RWPE1 (cell line): Measurements from ENCODE around the gene PCDHGA1.

Experiments used
- CTCF ChIA-PET: fragments of 350-600 bp; sonication (Branson Sonifier 250); formaldehyde crosslinking; extraction: SDS; loops from one replicate; lab custom pipeline; 2021; lab: Yijun Ruan, JAX
- POLR2A ChIA-PET: fragments of 400-600 bp; formaldehyde crosslinking; extraction: SDS; loops from one replicate; lab custom pipeline; 2020; ENCODE audit warnings: antibody characterized with exemption; ENCODE audit not compliant: low non-redundant PET; lab: Yijun Ruan, JAX
- DNase-seq: peaks from one replicate; pipeline ENCODE4 v3.0.0; 2012; ENCODE audit warnings: low spot score
- H3K27ac ChIP-seq: fragments of 450-650 bp; 2 replicates; pipeline ENCODE4 v1.5.1; 2017
- CTCF ChIP-seq: fragments of 450-650 bp; conservative IDR thresholded peaks from 2 replicates; pipeline ENCODE4 v1.5.1; 2017; ENCODE audit warnings: low read depth, mild to moderate bottlenecking

The PCDHGA1 gene

GRCh38 chr5:141363952-141364660 is 33.8 kb downstream of the PCDHGA1 start, which contains the start of gene PCDHGA5:
Gene PCDHGA5 (plus strand): TSS chr5:141364162. CDS start chr5:141364331, 169 bp downstream.
- no peak within 1 kb of the TSS for H3K27ac ChIP-seq
- no peak for TF ChIP-seq CTCF
- POLR2A ChIA-PET = no interaction called here
- DNase-seq = no peak
- CTCF ChIA-PET = interaction anchor here (0.6 to 1.0 kb wide), 4 partner anchors 10 to 1472 kb away, joined by 3 to 4 read pairs (median 4); partner anchors contain the start of gene PCDHGA6

GRCh38 chr5:141366016-141366896 is 35.9 kb downstream of the PCDHGA1 start:
- ChIA-PET POLR2A (no interaction called here), CTCF (no interaction called here)
- H3K27ac ChIP-seq = no peak overlapping the region
- no peak for TF ChIP-seq CTCF
- DNase-seq = no peak

GRCh38 chr5:141369994-141370848 is 39.9 kb downstream of the PCDHGA1 start, which contains the start of gene PCDHGB3:
Gene PCDHGB3 (plus strand): TSS chr5:141370242. CDS start chr5:141370395, 153 bp downstream.
- DNase-seq = no peak
- ChIA-PET CTCF (interaction anchor here (0.5 to 1.8 kb wide), 14 partner anchors 10 to 197 kb away, joined by 3 to 7 read pairs (median 4); partner anchors contain the start of genes PCDHB11, PCDHB14, PCDHGA2 and PCDHGB1), POLR2A (no interaction called here)
- H3K27ac ChIP-seq = no peak within 1 kb of the TSS
- TF ChIP-seq CTCF = peak; percentile 32

GRCh38 chr5:141371572-141372475 is 41.5 kb downstream of the PCDHGA1 start:
- TF ChIP-seq CTCF = no peak
- CTCF ChIA-PET = interaction anchor here (0.5 to 1.5 kb wide), 5 partner anchors 46 to 248 kb away, joined by 3 to 7 read pairs (median 3); no protein-coding TSS in a partner anchor
- no peak overlapping the region for H3K27ac ChIP-seq
- no peak for DNase-seq
- POLR2A ChIA-PET = no interaction called here

GRCh38 chr5:141373673-141374317 is 43.5 kb downstream of the PCDHGA1 start, which contains the start of gene PCDHGA6:
Gene PCDHGA6 (plus strand): TSS chr5:141373891. CDS start chr5:141374084, 193 bp downstream.
- ChIA-PET POLR2A (no interaction called here), CTCF (interaction anchor here (0.6 to 0.9 kb wide), 7 partner anchors 9 to 568 kb away, joined by 3 to 4 read pairs (median 4); partner anchors contain the start of gene PCDHGA5)
- H3K27ac ChIP-seq = no peak within 1 kb of the TSS
- 0 out of 2 replicates have a peak, but pooled peaks have one; percentile 12 for TF ChIP-seq CTCF
- DNase-seq = no peak
